PC-3 (cell line): ENCODE measurements around the gene FGF18. TPM values are rescaled to one million over a fixed set of nuclear protein-coding genes. Genes with fewer than 3 reads are reported as not detected.

Experiments
- ATAC-seq: fragments of 200-7000 bp; cut with Tn5 transposase; 2 replicates; pipeline ENCODE4 v1.9.1; 2020; ENCODE audit warnings: mild to moderate bottlenecking, moderate library complexity
- BruUV-seq: library from RNA; stranded (reverse); fragments of 400-500 nt; replicated peaks from 2 replicates; lab custom pipeline; 2021; lab: Mats Ljungman, UMichigan
- CTCF ChIA-PET: fragments of 300-600 bp; sonication (Branson Sonifier 250); formaldehyde crosslinking; loops from one replicate; lab custom pipeline; 2022; ENCODE audit warnings: antibody characterized with exemption; lab: Charles Lee
- POLR2A ChIA-PET: fragments of 300-600 bp; sonication (Branson Sonifier 250); formaldehyde crosslinking; loops from one replicate; lab custom pipeline; 2022; ENCODE audit warnings: antibody characterized with exemption; ENCODE audit not compliant: unreplicated experiment; lab: Charles Lee
- DNase-seq: peaks from one replicate; pipeline ENCODE4 v3.0.0-alpha.2; 2015
- H2AFZ ChIP-seq: fragments of 300-600 bp; sonication (generic); 2 replicates; pipeline ENCODE4 v1.6.0; 2016; ENCODE audit warnings: antibody characterized with exemption, low read length
- H3F3A ChIP-seq: fragments of 300-600 bp; sonication (generic); one replicate; pipeline ENCODE4 v1.6.0; 2017; ENCODE audit warnings: antibody characterized with exemption, low read length, control low read depth, mild to moderate bottlenecking; ENCODE audit not compliant: unreplicated experiment
- H3K27ac ChIP-seq: fragments of 300-600 bp; sonication (generic); 2 replicates; pipeline ENCODE4 v1.5.1; 2016; ENCODE audit warnings: mild to moderate bottlenecking, low read length
- H3K27me3 ChIP-seq: fragments of 300-600 bp; sonication (generic); 2 replicates; pipeline ENCODE4 v1.6.1; 2016; ENCODE audit warnings: low read length, mixed read lengths
- H3K36me3 ChIP-seq: fragments of 300-600 bp; sonication (generic); 2 replicates; pipeline ENCODE4 v1.6.1; 2016; ENCODE audit warnings: low read depth, mixed run types, low read length, mixed read lengths
- H3K4me1 ChIP-seq: fragments of 300-600 bp; sonication (generic); 2 replicates; pipeline ENCODE4 v1.5.1; 2016; ENCODE audit warnings: low read length; ENCODE audit not compliant: insufficient read depth
- H3K4me2 ChIP-seq: fragments of 300-600 bp; sonication (generic); 2 replicates; pipeline ENCODE4 v1.6.0; 2016; ENCODE audit warnings: low read length
- H3K4me3 ChIP-seq: fragments of 300-600 bp; sonication (generic); 2 replicates; pipeline ENCODE4 v1.5.1; 2016; ENCODE audit warnings: mild to moderate bottlenecking, low read length, mixed read lengths
- H3K79me2 ChIP-seq: fragments of 300-600 bp; sonication (generic); 2 replicates; pipeline ENCODE4 v1.6.1; 2017; ENCODE audit warnings: low read length, mixed read lengths
- H3K9ac ChIP-seq: fragments of 300-600 bp; sonication (generic); 2 replicates; pipeline ENCODE4 v1.6.0; 2016; ENCODE audit warnings: mild to moderate bottlenecking, low read length
- H3K9me2 ChIP-seq: fragments of 300-600 bp; sonication (generic); replicated peaks from 2 replicates; pipeline ENCODE4 v1.6.1; 2016; ENCODE audit warnings: mixed run types, low read length, mixed read lengths
- H3K9me3 ChIP-seq: fragments of 300-600 bp; sonication (generic); 2 replicates; pipeline ENCODE4 v1.6.1; 2016; ENCODE audit warnings: low read length, mixed read lengths
- H4K20me1 ChIP-seq: fragments of 300-600 bp; sonication (generic); 2 replicates; pipeline ENCODE4 v1.6.1; 2016; ENCODE audit warnings: low read length, mixed read lengths
- CTCF ChIP-seq: fragments of 300-600 bp; sonication (generic); conservative IDR thresholded peaks from 2 replicates; pipeline ENCODE4 v1.5.1; 2017; ENCODE audit warnings: antibody characterized with exemption, low read depth, mild to moderate bottlenecking, low read length
- EZH2 ChIP-seq: fragments of 300-600 bp; sonication (generic); IDR thresholded peaks from one replicate; pipeline ENCODE4 v1.6.1; 2017; ENCODE audit warnings: antibody characterized with exemption, mild to moderate bottlenecking, low read length; ENCODE audit not compliant: unreplicated experiment
- EZH2phosphoT487 ChIP-seq: fragments of 300-600 bp; sonication (generic); IDR thresholded peaks from 2 replicates; pipeline ENCODE4 v1.6.1; 2018; ENCODE audit warnings: mild to moderate bottlenecking, antibody characterized with exemption, low read length, borderline replicate concordance
- intact Hi-C: fragments of 100-400 bp; cut with micrococcal nuclease; formaldehyde crosslinking; loops from 2 replicates; pipeline ENCODE4 v1.9.0; 2023
- total RNA-seq: library from RNA; depleted of rRNA; stranded (reverse); fragments of >200 nt; gene quantifications from 2 replicates; pipeline ENCODE4 v1.2.3, GENCODE V29; 2014

FGF18 gene
- total RNA-seq, 1 experiment from 2014 or later, result 0.26 TPM

GRCh38 chr5:171475596-171475995 is 56.1 kb downstream of the FGF18 start:
- no peaks in the 10 kb centered on the region for H3F3A ChIP-seq
- H3K9me2 ChIP-seq, result no peaks in the 10 kb centered on the region
- BruUV-seq, result no TSS peak
- intact Hi-C loops, result no loop called here
- H4K20me1 ChIP-seq, result no peaks in the 10 kb centered on the region
- no peak overlapping the region for H3K9ac ChIP-seq
- ChIA-PET POLR2A (no interaction called here), CTCF (no interaction called here)
- H3K27ac ChIP-seq, result no peak overlapping the region
- no peak overlapping the region for H3K4me2 ChIP-seq
- TF ChIP-seq EZH2phosphoT487, result no peak
- no peak for TF ChIP-seq CTCF
- no peak for TF ChIP-seq EZH2
- no peaks in the 10 kb centered on the region for H3K36me3 ChIP-seq
- no peaks in the 10 kb centered on the region for H3K4me1 ChIP-seq
- no peaks in the 10 kb centered on the region for H3K9me3 ChIP-seq
- peaks cover 37% of the 10 kb centered on the region for H3K27me3 ChIP-seq
- H3K79me2 ChIP-seq, result no peaks in the 10 kb centered on the region
- H3K4me3 ChIP-seq, result no peak overlapping the region
- H2AFZ ChIP-seq, result no peak overlapping the region
- ATAC-seq (no peak), DNase-seq (peak; percentile 23)

GRCh38 chr5:171476701-171477100 is 57.3 kb downstream of the FGF18 start:
- TF ChIP-seq EZH2 (no peak), CTCF (no peak), EZH2phosphoT487 (no peak)
- H2AFZ ChIP-seq, result no peak overlapping the region
- no TSS peak for BruUV-seq
- peaks cover 26% of the 10 kb centered on the region; the same call in 1 of the 2 replicates for H3K27me3 ChIP-seq
- H3F3A ChIP-seq, result no peaks in the 10 kb centered on the region
- H3K4me3 ChIP-seq, result no peak overlapping the region
- POLR2A ChIA-PET, result no interaction called here
- CTCF ChIA-PET, result no interaction called here
- DNase-seq (no peak), ATAC-seq (no peak)
- H3K4me2 ChIP-seq, result no peak overlapping the region
- H4K20me1 ChIP-seq, result no peaks in the 10 kb centered on the region
- H3K9me2 ChIP-seq, result no peaks in the 10 kb centered on the region
- H3K9ac ChIP-seq, result no peak overlapping the region
- H3K79me2 ChIP-seq, result no peaks in the 10 kb centered on the region
- no peaks in the 10 kb centered on the region for H3K36me3 ChIP-seq
- H3K27ac ChIP-seq, result no peak overlapping the region
- H3K4me1 ChIP-seq, result no peaks in the 10 kb centered on the region
- no peaks in the 10 kb centered on the region for H3K9me3 ChIP-seq
- intact Hi-C loops, result no loop called here

- DNase-seq (no peak), ATAC-seq (no peak)
- Histone ChIP-seq H3K9ac (no peak overlapping the region), H4K20me1 (no peaks in the 10 kb centered on the region), H3K36me3 (no peaks in the 10 kb centered on the region), H3K79me2 (no peaks in the 10 kb centered on the region), H3K27ac (no peak overlapping the region), H3K27me3 (peaks cover 24% of the 10 kb centered on the region; the same call in 1 of the 2 replicates), H3K9me2 (no peaks in the 10 kb centered on the region), H3K9me3 (no peaks in the 10 kb centered on the region), H3K4me1 (no peaks in the 10 kb centered on the region), H3F3A (no peaks in the 10 kb centered on the region), H2AFZ (no peak overlapping the region), H3K4me3 (no peak overlapping the region), H3K4me2 (no peak overlapping the region)
- TF ChIP-seq EZH2phosphoT487, result no peak
- BruUV-seq, result no TSS peak
- CTCF ChIA-PET, result no interaction called here
- POLR2A ChIA-PET, result no interaction called here
- intact Hi-C loops, result no loop called here
Measured at GRCh38 chr5:171477101-171477500, 57.7 kb downstream of the FGF18 start.
